ENCODE data around the gene PTGR2. TPM values are rescaled to one million over a fixed set of nuclear protein-coding genes. Genes with fewer than 3 reads are reported as not detected.
A peak's percentile ranks its signal among the peaks of the same experiment; 100 is the strongest.

PTGR2 gene
- total RNA-seq, 1 donor from 2014 or later = 5.8 TPM

GRCh38 chr14:73818821-73819220 lies 32.8 kb upstream of the PTGR2 start:
- Histone ChIP-seq H4K20me1 (ENCODE audit: insufficient read depth, low read length) (no peaks in the 10 kb centered on the region), H3K9me3 (ENCODE audit: insufficient read depth, low read depth, low read length) (no peaks in the 10 kb centered on the region), H2AFZ (ENCODE audit: low read depth, low read length) (no peak overlapping the region), H3K27ac (ENCODE audit: low read depth, low read length) (no peak overlapping the region), H3K27me3 (ENCODE audit: insufficient read depth, low read length) (no peaks in the 10 kb centered on the region), H3K79me2 (ENCODE audit: insufficient read depth, low read length) (no peaks in the 10 kb centered on the region), H3K9ac (ENCODE audit: low read length) (no peak overlapping the region), H3K36me3 (ENCODE audit: insufficient read depth, low read length) (no peaks in the 10 kb centered on the region), H3K4me2 (ENCODE audit: low read length) (no peak overlapping the region), H3K4me1 (ENCODE audit: insufficient read depth, low read length) (peaks cover 5% of the 10 kb centered on the region), H3K4me3 (ENCODE audit: insufficient read depth, low read depth, low read length) (no peak overlapping the region)
- Mint-ChIP-seq H3K9me3 (ENCODE audit: unreplicated experiment) (peaks cover 2% of the 10 kb centered on the region), H3K4me3 (ENCODE audit: unreplicated experiment) (no peak overlapping the region), H3K4me1 (ENCODE audit: low read depth, unreplicated experiment) (no peaks in the 10 kb centered on the region), H3K27me3 (ENCODE audit: low read depth, unreplicated experiment) (no peaks in the 10 kb centered on the region), H3K36me3 (ENCODE audit: low read depth, unreplicated experiment) (peaks cover 2% of the 10 kb centered on the region), H3K27ac (ENCODE audit: unreplicated experiment) (no peak overlapping the region)
- DNase-seq (ENCODE audit: low read depth) (no peak), FAIRE-seq (no peak)
- TF ChIP-seq EZH2 (IDR thresholded peaks at IDR 0.05; ENCODE audit: insufficient read depth, low read length) (no peak), CTCF (IDR thresholded peaks at IDR 0.05; ENCODE audit: insufficient read depth, low read depth, low read length) (no peak)

GRCh38 chr14:73820631-73821030 lies 31.0 kb upstream of the PTGR2 start:
- Histone ChIP-seq H3K4me1 (ENCODE audit: insufficient read depth, low read length) (peaks cover 5% of the 10 kb centered on the region), H3K27ac (ENCODE audit: low read depth, low read length) (no peak overlapping the region), H3K9me3 (ENCODE audit: insufficient read depth, low read depth, low read length) (no peaks in the 10 kb centered on the region), H3K4me3 (ENCODE audit: insufficient read depth, low read depth, low read length) (no peak overlapping the region), H3K27me3 (ENCODE audit: insufficient read depth, low read length) (no peaks in the 10 kb centered on the region), H3K79me2 (ENCODE audit: insufficient read depth, low read length) (no peaks in the 10 kb centered on the region), H4K20me1 (ENCODE audit: insufficient read depth, low read length) (no peaks in the 10 kb centered on the region), H3K4me2 (ENCODE audit: low read length) (no peak overlapping the region), H3K36me3 (ENCODE audit: insufficient read depth, low read length) (no peaks in the 10 kb centered on the region), H3K9ac (ENCODE audit: low read length) (no peak overlapping the region), H2AFZ (ENCODE audit: low read depth, low read length) (no peak overlapping the region)
- FAIRE-seq (no peak), DNase-seq (ENCODE audit: low read depth) (no peak)
- H3K27me3 Mint-ChIP-seq (ENCODE audit: low read depth, unreplicated experiment) = no peaks in the 10 kb centered on the region
- TF ChIP-seq EZH2 (IDR thresholded peaks at IDR 0.05; ENCODE audit: insufficient read depth, low read length) (no peak), CTCF (IDR thresholded peaks at IDR 0.05; ENCODE audit: insufficient read depth, low read depth, low read length) (no peak)
- H3K4me1 Mint-ChIP-seq (ENCODE audit: low read depth, unreplicated experiment) = no peaks in the 10 kb centered on the region
- no peaks in the 10 kb centered on the region for H3K36me3 Mint-ChIP-seq (ENCODE audit: low read depth, unreplicated experiment)
- no peak overlapping the region for H3K27ac Mint-ChIP-seq (ENCODE audit: unreplicated experiment)
- peaks cover 2% of the 10 kb centered on the region for H3K9me3 Mint-ChIP-seq (ENCODE audit: unreplicated experiment)
- H3K4me3 Mint-ChIP-seq (ENCODE audit: unreplicated experiment) = peak overlapping the region; percentile 52

GRCh38 chr14:73823339-73823885 lies 28.2 kb upstream of the PTGR2 start:
- Histone ChIP-seq H3K4me1 (ENCODE audit: insufficient read depth, low read length) (no peaks in the 10 kb centered on the region), H3K9me3 (ENCODE audit: insufficient read depth, low read depth, low read length) (no peaks in the 10 kb centered on the region), H3K27me3 (ENCODE audit: insufficient read depth, low read length) (no peaks in the 10 kb centered on the region), H3K79me2 (ENCODE audit: insufficient read depth, low read length) (no peaks in the 10 kb centered on the region), H4K20me1 (ENCODE audit: insufficient read depth, low read length) (no peaks in the 10 kb centered on the region), H2AFZ (ENCODE audit: low read depth, low read length) (no peak overlapping the region), H3K4me3 (ENCODE audit: insufficient read depth, low read depth, low read length) (no peak overlapping the region), H3K4me2 (ENCODE audit: low read length) (no peak overlapping the region), H3K27ac (ENCODE audit: low read depth, low read length) (no peak overlapping the region), H3K9ac (ENCODE audit: low read length) (no peak overlapping the region), H3K36me3 (ENCODE audit: insufficient read depth, low read length) (no peaks in the 10 kb centered on the region)
- FAIRE-seq (no peak), DNase-seq (ENCODE audit: low read depth) (no peak)
- H3K27me3 Mint-ChIP-seq (ENCODE audit: low read depth, unreplicated experiment) = no peaks in the 10 kb centered on the region
- TF ChIP-seq CTCF (IDR thresholded peaks at IDR 0.05; ENCODE audit: insufficient read depth, low read depth, low read length) (no peak), EZH2 (IDR thresholded peaks at IDR 0.05; ENCODE audit: insufficient read depth, low read length) (no peak)
- H3K4me3 Mint-ChIP-seq (ENCODE audit: unreplicated experiment) = no peak overlapping the region
- H3K36me3 Mint-ChIP-seq (ENCODE audit: low read depth, unreplicated experiment) = no peaks in the 10 kb centered on the region
- no peaks in the 10 kb centered on the region for H3K4me1 Mint-ChIP-seq (ENCODE audit: low read depth, unreplicated experiment)
- H3K9me3 Mint-ChIP-seq (ENCODE audit: unreplicated experiment) = peaks cover 2% of the 10 kb centered on the region
- H3K27ac Mint-ChIP-seq (ENCODE audit: unreplicated experiment) = no peak overlapping the region
